ENCODE measurements around the gene PLA2G4F.

GRCh38 chr15:42144841-42145375, 11.5 kb downstream of the PLA2G4F start:
- TF ChIP-seq CTCF (conservative IDR thresholded peaks at IDR 0.05) (no peak), EZH2 (IDR thresholded peaks at IDR 0.05; ENCODE audit: low read depth) (no peak)

Data from PC-9 (cell line).